Testis (tissue), 3 donors: Measurements from ENCODE around the gene RASA2. TPM values are rescaled to one million over a fixed set of nuclear protein-coding genes. Genes with fewer than 3 reads are reported as not detected.
"Not testable (repeated sequence)": the region's sequence is repeated elsewhere in the genome, so short reads cannot be mapped to it uniquely, and the experiment has no call there.

Experiments
- DNase-seq: peaks from one replicate; pipeline ENCODE4 v3.0.0-alpha.2; 2019
- H3K27ac ChIP-seq, 2 donors: fragments of 200-600 bp; sonication (generic); one replicate each; pipeline ENCODE4 v1.5.1; 2019
- H3K27me3 ChIP-seq: fragments of 200-600 bp; sonication (generic); one replicate; pipeline ENCODE4 v1.5.1; 2019
- H3K36me3 ChIP-seq: fragments of 200-600 bp; sonication (generic); one replicate; pipeline ENCODE4 v1.5.1; 2017; ENCODE audit warnings: low read depth; ENCODE audit errors: missing control alignments
- H3K4me1 ChIP-seq: fragments of 200-600 bp; sonication (generic); one replicate; pipeline ENCODE4 v1.5.1; 2019
- H3K4me3 ChIP-seq, 2 donors: fragments of 200-600 bp; sonication (generic); one replicate each; pipeline ENCODE4 v1.5.1; 2017 to 2019
- H3K9me3 ChIP-seq: fragments of 200-600 bp; sonication (generic); one replicate; pipeline ENCODE4 v1.5.1; 2017
- CTCF ChIP-seq, 3 experiments: fragments of 450-650 bp in 2 of 3; fragments of 200-600 bp in 1 of 3; sonication (generic) in 1 of 3; IDR thresholded peaks; one replicate each; pipeline ENCODE4 v1.5.1; 2016 to 2019; ENCODE audit warnings: antibody characterized with exemption in 3 of 3, mild to moderate bottlenecking in 2 of 3, moderate library complexity in 1 of 3
- POLR2A ChIP-seq: fragments of 450-650 bp; IDR thresholded peaks from one replicate; pipeline ENCODE4 v1.6.1; 2017; ENCODE audit warnings: antibody characterized with exemption, mild to moderate bottlenecking, moderate library complexity
- WGBS, 2 donors: methylation state at CpG; one replicate each; pipeline ENCODE4 v1.1.5; 2018; 5-methylcytosine and 5-hydroxymethylcytosine counted together
- intact Hi-C: fragments of 100-400 bp; cut with DNase I; formaldehyde crosslinking; loops from one replicate; pipeline ENCODE4 v1.15.1; 2023; ENCODE audit warnings: low total_unique reads
- polyA plus RNA-seq: library from polyadenylated mRNA; stranded (reverse); fragments of 350-450 nt; fragmentation: Illumina TruSeq; extraction: RNeasy Lipid Tissue Mini Kit (QIAGEN cat#74804); gene quantifications from one replicate; pipeline ENCODE4 v1.2.3, GENCODE V29; 2014; ENCODE audit warnings: low read depth, low replicate concordance; ENCODE audit not compliant: insufficient read depth
- total RNA-seq, 2 donors: library from RNA; depleted of rRNA; stranded (reverse); fragments of >200 nt; gene quantifications; one replicate each; pipeline ENCODE4 v1.2.3, GENCODE V29; 2016

RASA2 gene
- total and polyA plus RNA-seq, 3 donors from 2014 or later = 16.2 to 18.3 (median 18.2) TPM

- intact Hi-C loops = no loop called here
- 84 to 93% methylated on average over 5 of the region's 5 CpGs for WGBS, 2 donors
- Histone ChIP-seq H3K4me1 (no peaks in the 10 kb centered on the region), H3K4me3 (no peak overlapping the region), H3K27me3 (no peaks in the 10 kb centered on the region), H3K36me3 (no peaks in the 10 kb centered on the region), H3K27ac (no peak overlapping the region), H3K9me3 (no peaks in the 10 kb centered on the region)
- no peak for DNase-seq
- TF ChIP-seq POLR2A = no peak
- no peak for TF ChIP-seq CTCF (IDR thresholded peaks at IDR 0.05)
Measured at GRCh38 chr3:141471160-141471559, 15.7 kb upstream of the RASA2 start.

DNA sequence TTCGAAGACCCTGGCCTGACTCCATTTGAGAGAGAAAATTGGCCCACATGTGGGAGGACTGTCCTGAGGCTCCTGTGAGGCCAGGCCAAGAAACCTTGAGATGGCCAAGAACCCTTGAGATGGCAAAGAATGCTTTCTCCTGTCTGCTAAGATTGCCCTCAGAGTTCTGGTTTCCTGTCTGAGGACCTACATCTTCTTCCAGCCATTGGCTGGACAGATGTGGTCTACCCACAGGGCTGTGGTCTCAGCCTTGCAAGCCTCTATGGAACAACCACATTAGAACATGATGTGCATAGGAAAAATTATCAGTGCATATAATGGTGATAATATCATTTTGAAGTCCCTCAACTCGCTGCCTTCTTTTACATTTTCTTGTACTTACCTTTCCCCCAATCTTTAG is 10.8 kb upstream of the RASA2 start:
- Histone ChIP-seq H3K27me3 (no peaks in the 10 kb centered on the region), H3K36me3 (no peaks in the 10 kb centered on the region), H3K4me1 (no peaks in the 10 kb centered on the region), H3K9me3 (no peaks in the 10 kb centered on the region), H3K4me3 (no peak overlapping the region), H3K27ac (no peak overlapping the region)
- intact Hi-C loops = no loop called here
- no peak for DNase-seq
- 82 to 90% methylated on average over 2 of the region's 2 CpGs for WGBS, 2 donors
- TF ChIP-seq POLR2A (no peak), CTCF (IDR thresholded peaks at IDR 0.05) (no peak)

DNA sequence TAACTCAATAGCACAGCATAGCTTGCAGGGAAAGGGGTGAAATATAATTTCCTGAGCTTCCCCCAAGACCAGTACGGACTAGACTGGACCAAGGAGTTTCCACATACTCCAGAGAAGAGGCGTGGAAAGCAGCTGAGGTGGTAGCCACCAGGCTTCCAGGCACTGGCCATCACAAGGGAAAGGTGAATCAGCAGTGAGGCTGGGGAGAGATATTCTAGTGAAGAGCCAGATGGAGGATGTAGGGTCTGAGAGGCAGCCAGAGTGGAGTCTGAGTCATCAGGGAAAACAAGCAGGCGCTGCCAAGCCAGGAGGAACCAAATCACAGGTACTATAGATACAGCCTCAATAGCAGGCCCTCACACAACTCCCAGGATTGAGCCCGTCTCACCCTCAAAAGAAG is 9.6 kb upstream of the RASA2 start:
- DNase-seq = no peak
- no peak for TF ChIP-seq CTCF (IDR thresholded peaks at IDR 0.05)
- no peak for TF ChIP-seq POLR2A
- H3K4me3 ChIP-seq = no peak overlapping the region
- no peaks in the 10 kb centered on the region for H3K4me1 ChIP-seq
- no peaks in the 10 kb centered on the region for H3K27me3 ChIP-seq
- intact Hi-C loops = no loop called here
- no peak overlapping the region for H3K27ac ChIP-seq
- WGBS, 2 donors = 90 to 91% methylated on average over 4 of the region's 4 CpGs
- no peaks in the 10 kb centered on the region for H3K9me3 ChIP-seq
- H3K36me3 ChIP-seq = no peaks in the 10 kb centered on the region

DNA sequence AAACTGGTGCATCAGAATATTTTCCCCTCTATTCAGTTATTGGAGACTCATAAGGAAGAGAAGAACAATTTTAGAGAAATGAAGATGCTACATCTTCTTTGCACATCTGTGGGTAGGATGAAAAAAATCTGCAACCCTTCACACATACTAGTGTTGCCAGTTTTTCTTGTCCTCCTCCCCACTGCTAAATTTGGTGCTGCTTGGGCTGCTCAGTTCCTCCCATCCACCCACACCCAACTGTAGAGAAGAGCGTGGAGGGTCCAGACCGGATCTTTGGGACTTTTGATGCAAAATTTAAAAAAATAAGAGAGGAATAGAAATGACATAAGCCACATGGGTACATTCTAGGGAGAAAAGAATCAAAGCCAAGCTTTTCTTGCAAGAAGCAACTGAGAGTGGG is 8.7 kb upstream of the RASA2 start:
- no peaks in the 10 kb centered on the region for H3K9me3 ChIP-seq
- no peak overlapping the region for H3K4me3 ChIP-seq
- DNase-seq = no peak
- WGBS, 2 donors = 67 to 98% methylated on average over 2 of the region's 2 CpGs
- TF ChIP-seq CTCF (IDR thresholded peaks at IDR 0.05) (no peak), POLR2A (no peak)
- H3K4me1 ChIP-seq = no peaks in the 10 kb centered on the region
- no peaks in the 10 kb centered on the region for H3K27me3 ChIP-seq
- intact Hi-C loops = no loop called here
- H3K36me3 ChIP-seq = no peaks in the 10 kb centered on the region
- no peak overlapping the region for H3K27ac ChIP-seq

- H3K27ac ChIP-seq, DNase-seq, H3K4me3 ChIP-seq, intact Hi-C loops, H3K4me1 ChIP-seq, H3K27me3 ChIP-seq, H3K9me3 ChIP-seq, H3K36me3 ChIP-seq: not testable (repeated sequence)
- 86 to 87% methylated on average over 1 of the region's 1 CpG for WGBS, 2 donors
Measured at GRCh38 chr3:141478840-141479239, 8.0 kb upstream of the RASA2 start.
